Stimulated activated CD8-positive, alpha-beta memory T cell treated with anti-CD3 and anti-CD28 coated beads, Interleukin-12 subunit alpha, Interleukin-12 subunit beta, amount 100 ng/mL, for 4 hours (primary cell): ENCODE results near the gene BCAS3.

ENCODE experiments used
- DNase-seq: peaks from one replicate; pipeline ENCODE4 v3.0.0-alpha.2; 2020; ENCODE audit warnings: low read depth

BCAS3 gene

GRCh38 chr17:61251939-61252865 is 574.6 kb downstream of the BCAS3 start:
- peak; percentile 13 for DNase-seq

GRCh38 chr17:61253362-61253761 is 575.7 kb downstream of the BCAS3 start:
- DNase-seq, result no peak

- DNase-seq, result no peak
Observed at GRCh38 chr17:61253937-61254574, 576.4 kb downstream of the BCAS3 start.

DNA sequence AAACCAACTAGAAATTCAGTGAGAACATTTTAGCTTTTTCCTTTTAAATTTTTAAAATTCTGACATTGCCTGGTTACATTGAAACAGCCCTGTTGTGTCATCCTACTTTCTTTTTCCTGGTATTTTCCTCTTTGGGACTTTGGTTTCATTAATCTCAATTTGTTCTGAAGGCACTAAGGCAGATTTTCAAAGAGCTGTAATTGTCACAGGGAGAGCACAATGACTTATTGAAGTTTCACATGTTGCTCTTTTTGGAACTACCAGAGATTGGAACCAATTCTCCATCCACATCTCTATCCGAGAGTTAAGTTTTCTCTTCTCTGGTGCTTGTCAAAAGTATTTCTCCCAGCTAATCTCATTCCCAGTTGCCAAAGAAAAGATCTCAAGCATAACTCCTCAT is 577.3 kb downstream of the BCAS3 start:
- no peak for DNase-seq

GRCh38 chr17:61255647-61256046 is 578.0 kb downstream of the BCAS3 start:
- DNase-seq, result no peak

DNA sequence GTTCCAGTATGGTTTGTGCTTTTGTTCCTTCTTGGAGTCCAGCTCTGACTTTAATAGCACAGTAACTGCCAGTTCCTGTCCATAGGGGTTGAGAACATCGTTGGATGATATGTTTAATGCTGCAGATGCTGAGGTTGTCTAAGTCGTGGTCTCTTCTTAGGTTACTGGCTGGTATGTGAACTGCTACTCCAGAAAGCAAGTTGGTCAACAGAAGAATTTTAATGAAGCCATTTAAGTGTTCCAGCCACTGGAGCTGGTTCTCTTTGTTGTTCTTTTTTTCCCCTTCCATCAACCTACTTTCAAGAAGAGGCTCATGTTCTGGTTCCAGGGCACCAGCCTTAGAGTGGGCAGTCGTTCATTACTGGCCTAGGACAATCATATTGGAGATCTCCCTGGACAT is 581.7 kb downstream of the BCAS3 start:
- DNase-seq, result no peak

DNA sequence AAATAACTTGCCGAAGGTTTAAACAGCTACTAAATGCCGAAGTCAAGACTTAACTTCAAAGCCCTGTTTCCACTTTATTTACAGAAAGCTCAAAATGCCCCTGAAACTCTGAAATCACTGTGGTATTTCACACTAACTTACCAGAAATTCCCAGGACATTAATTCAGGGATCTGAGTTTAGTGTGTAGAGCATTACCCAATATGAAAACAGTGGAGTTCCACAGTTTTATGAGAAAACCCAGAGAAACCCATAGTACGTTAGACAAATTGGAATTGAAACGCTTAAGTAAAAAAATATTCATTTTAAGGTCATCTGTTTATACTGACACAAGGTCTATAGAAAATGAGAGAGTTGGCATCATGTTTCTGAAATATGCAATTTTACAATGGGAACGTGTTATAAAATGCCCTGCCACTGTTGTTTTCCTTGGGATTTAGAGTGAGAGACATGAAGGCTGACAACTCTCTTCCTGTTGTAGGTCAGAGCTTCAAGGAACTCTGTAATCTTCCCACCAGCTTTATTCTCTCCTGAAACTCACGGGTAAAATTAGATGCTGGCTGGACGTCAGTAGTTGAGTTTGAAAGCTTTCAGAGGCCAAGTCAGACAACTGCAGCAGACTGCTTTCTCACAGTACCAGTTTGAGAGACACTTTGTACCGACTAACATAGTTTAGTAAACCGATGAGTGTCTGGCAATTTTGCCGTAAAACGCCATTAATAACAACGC is 582.6 kb downstream of the BCAS3 start:
- no peak for DNase-seq

GRCh38 chr17:61261001-61261637 is 583.5 kb downstream of the BCAS3 start:
- DNase-seq, result no peak

GRCh38 chr17:61265397-61265796 is 587.7 kb downstream of the BCAS3 start:
- no peak for DNase-seq

DNA sequence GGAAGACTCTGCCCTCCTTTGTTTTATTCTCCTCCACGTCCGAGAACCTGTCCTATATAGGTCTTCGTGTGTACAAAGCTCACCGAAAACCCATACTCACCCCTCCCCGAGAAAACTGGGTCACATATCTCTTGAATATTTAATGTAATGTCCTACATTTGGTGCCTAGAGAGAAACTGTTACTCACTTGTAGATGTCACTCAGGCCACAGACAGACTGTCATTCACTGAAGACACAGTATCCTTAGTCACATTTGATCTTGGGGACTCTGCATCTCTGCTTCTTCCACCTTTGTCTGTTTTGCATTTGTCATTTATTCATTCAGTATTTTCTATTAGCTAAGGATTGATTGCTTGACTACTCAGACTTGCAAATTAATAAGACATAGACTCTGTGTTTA is 590.2 kb downstream of the BCAS3 start:
- DNase-seq, result no peak

GRCh38 chr17:61275395-61275794 is 597.7 kb downstream of the BCAS3 start:
- no peak for DNase-seq

- no peak for DNase-seq
Observed at GRCh38 chr17:61276806-61277205, 599.2 kb downstream of the BCAS3 start.

DNA sequence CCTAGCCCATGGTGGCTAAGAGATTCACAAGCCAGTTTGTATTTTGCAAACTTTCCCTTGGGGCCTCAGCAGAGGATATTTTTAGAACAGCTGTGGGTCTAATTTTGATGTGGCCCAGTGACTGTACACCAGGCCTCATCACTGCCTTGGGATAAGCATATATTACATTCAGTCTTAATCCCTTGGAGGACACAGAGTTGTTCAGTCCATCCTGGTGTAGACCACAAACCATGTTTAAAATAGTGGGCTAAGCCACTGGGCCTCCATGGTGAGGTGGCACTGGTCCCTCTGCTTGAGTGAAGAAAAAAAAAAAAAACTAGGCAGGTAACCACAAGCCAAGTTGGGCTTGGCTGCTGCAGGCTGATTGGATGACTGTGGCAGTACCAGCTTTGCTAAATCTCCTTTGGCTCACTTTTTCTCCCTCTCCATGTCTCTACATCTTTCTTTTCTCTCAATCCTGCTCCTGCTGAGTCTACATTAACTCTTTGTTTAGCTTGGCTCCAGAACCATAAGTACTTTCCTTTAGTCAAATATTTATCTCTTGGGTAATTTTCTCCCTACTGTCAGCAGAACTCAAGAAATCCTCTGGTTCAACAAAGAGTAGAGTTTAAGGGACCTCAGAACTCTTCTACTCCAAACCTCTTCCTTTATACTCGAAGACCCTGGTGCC is 602.0 kb downstream of the BCAS3 start:
- no peak for DNase-seq

DNA sequence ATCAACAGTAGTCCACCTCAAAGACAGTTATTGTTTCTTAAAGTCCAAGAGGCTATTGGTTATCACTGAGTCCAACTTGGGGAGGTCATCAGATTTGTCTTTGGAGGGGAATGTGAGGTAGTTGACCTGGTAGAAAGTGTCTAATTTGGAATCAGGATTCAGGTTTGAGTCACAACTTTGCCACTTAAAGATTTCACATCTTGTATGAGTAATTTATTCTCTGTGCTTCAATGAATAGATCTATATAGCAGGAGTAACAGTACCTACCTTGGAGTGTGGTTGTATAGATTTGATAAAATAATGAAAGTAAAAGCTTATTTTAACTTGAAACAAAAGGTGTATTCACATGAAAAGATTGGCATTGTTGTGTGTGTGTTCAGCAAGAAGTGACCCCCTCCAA is 602.7 kb downstream of the BCAS3 start:
- no peak for DNase-seq

- no peak for DNase-seq
Observed at GRCh38 chr17:61280851-61281250, 603.2 kb downstream of the BCAS3 start.

GRCh38 chr17:61282377-61282776 is 604.7 kb downstream of the BCAS3 start:
- no peak for DNase-seq

DNA sequence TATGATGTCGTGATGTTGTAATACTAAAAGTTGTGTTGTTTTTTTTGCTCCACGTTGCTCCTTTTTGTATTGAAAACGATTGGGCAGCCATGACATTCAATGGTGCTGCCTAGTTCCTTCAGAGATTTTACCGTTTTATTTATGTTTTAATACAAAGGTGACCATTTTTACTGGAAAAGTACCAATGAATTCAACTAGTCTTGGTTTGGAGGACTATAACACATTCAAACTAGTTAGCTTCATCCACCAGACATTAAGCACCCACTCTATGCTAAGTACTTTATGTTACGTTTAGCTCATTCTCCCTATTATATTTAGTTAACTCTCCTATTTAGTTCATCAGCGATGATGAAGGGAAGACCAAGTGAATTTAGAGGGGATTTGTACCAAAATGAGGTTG is 605.4 kb downstream of the BCAS3 start:
- no peak for DNase-seq

DNA sequence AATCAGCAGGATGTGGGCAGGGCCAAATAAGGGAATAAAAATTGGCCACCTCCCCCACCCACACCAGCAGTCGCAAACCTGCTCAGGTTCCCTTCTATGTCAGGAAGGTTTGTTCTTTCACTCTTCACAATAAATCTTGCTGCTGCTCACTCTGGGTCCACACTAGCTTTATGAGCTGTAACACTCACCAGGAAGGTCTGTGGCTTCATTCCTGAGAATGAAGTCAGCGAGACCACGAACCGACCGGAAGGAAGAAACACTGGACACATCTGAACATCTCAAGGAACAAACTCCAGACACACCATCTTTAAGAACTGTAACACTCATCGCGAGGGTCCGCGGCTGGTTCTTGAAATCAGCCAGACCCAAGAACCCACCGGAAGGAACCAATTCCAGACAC is 606.5 kb downstream of the BCAS3 start:
- DNase-seq, result no peak

DNA sequence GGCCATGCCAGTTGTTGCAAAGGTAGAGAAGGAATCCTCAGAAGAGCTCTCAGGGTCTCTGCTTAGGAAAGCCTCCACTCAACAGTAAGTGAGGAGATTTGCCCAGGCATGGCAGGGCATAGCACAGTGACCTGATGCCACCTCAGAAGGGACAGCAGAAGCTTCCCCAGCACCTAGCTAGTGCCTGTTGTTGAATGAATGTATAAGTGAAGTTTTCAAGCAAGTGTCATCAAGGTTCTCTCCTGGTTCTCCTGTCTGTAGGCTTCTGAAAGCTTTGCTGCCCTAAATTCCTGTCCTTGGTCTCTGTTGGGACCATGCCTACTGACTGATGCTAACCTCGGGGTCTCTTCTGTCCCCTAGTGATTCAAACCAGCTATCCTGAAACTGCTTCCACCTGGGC is 607.1 kb downstream of the BCAS3 start:
- DNase-seq, result no peak

GRCh38 chr17:61285526-61286320 is 608.1 kb downstream of the BCAS3 start:
- DNase-seq, result no peak

DNA sequence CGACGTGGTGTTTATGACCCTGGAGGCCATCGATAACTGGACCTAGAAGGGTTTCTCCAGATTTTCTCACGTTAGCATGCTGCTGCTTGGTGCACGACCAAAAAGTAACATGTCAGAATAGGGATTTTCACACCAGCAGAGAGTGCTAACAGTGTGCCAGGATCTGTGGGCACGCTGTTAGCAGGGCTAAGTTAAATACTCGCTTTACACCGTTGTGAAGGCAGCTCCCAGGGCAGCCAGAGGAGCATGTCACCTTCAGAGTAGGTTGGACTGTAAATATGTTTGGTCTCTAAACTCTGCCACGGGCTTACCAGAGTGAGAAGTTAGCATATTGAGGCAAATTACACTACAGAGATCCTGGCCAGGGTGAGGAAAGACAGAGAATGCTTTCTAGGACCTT is 608.8 kb downstream of the BCAS3 start:
- no peak for DNase-seq
